ENCODE results near the gene MCCD1. TPM values are rescaled to one million over a fixed set of nuclear protein-coding genes. Genes with fewer than 3 reads are reported as not detected.
A peak's percentile ranks its signal among the peaks of the same experiment; 100 is the strongest.

MCCD1 gene
- polyA plus RNA-seq, 2 of the 4 experiments (the other 2 are of a cell fraction): not detected

DNA sequence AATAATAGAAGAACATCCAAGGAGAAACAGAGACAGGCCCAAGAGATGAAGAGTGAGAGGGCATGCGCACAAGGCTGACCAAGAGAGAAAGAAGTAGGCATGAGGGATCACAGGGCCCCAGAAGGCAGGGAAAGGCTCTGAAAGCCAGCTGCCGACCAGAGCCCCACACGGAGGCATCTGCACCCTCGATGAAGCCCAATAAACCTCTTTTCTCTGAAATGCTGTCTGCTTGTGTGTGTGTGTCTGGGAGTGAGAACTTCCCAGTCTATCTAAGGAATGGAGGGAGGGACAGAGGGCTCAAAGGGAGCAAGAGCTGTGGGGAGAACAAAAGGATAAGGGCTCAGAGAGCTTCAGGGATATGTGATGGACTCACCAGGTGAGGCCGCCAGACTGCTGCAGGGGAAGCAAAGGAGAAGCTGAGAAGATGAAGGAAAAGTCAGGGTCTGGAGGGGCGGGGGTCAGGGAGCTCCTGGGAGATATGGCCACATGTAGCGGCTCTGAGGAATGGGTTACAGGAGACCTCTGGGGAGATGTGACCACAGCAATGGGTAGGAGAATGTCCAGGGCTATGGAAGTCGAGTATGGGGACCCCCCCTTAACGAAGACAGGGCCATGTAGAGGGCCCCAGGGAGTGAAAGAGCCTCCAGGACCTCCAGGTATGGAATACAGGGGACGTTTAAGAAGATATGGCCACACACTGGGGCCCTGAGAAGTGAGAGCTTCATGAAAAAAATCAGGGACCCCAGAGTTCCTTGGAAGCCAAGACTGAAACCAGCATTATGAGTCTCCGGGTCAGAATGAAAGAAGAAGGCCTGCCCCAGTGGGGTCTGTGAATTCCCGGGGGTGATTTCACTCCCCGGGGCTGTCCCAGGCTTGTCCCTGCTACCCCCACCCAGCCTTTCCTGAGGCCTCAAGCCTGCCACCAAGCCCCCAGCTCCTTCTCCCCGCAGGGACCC lies 45.6 kb downstream of the MCCD1 start:
- CTCF ChIA-PET: interaction anchor here (1.0 to 18.3 kb wide), 5 partner anchors 9 to 28 kb away, joined by 3 to 338 read pairs (median 18); partner anchors contain the start of genes ATP6V1G2, NCR3 and NFKBIL1
- Histone ChIP-seq H3K4me1 (no peaks in the 10 kb centered on the region), H3K9me3 (no peaks in the 10 kb centered on the region), H3K4me2 (no peak overlapping the region), H3K4me3 (no peak overlapping the region), H3K27ac (no peak overlapping the region)
- FAIRE-seq (no peak), DNase-seq (ENCODE audit: low read depth in 1 of 2, low spot score in 1 of 2) (no peak), ATAC-seq (peak in 1 of 2 experiments; percentile 17; a peak in 1 of 6 replicates)
- POLR2A ChIA-PET: no interaction called here
- 62% methylated on average over 14 of the region's 14 CpGs for WGBS (ENCODE audit: missing lambda C conversion rate)
- TF ChIP-seq BHLHE40 (IDR thresholded peaks at IDR 0.05; ENCODE audit: low read depth, low read length) (no peak), JUN (IDR thresholded peaks at IDR 0.05) (no peak), FOXS1 (CRISPR knock-in tag; IDR thresholded peaks at IDR 0.05) (no peak), CBX2 (IDR thresholded peaks at IDR 0.05; ENCODE audit: borderline replicate concordance, low read depth) (no peak), ZNF302 (CRISPR knock-in tag; IDR thresholded peaks at IDR 0.05) (no peak), HOXB5 (CRISPR knock-in tag; IDR thresholded peaks at IDR 0.05) (no peak), NR3C1 (IDR thresholded peaks at IDR 0.05) (no peak), CHD4 (IDR thresholded peaks at IDR 0.05; ENCODE audit: borderline replicate concordance) (no peak), CEBPB (IDR thresholded peaks at IDR 0.05) (no peak), MYC (IDR thresholded peaks at IDR 0.05; ENCODE audit: borderline replicate concordance, low read length) (no peak), EHMT2 (IDR thresholded peaks at IDR 0.05; ENCODE audit: low read depth) (no peak), SREBF2 (IDR thresholded peaks at IDR 0.05) (no peak), CHD2 (IDR thresholded peaks at IDR 0.05; ENCODE audit: low read length, partially characterized antibody) (no peak), TFCP2L1 (CRISPR knock-in tag; IDR thresholded peaks at IDR 0.05) (no peak), JUNB (IDR thresholded peaks at IDR 0.05) (no peak), KDM5A (IDR thresholded peaks at IDR 0.05) (no peak), ZSCAN20 (CRISPR knock-in tag; IDR thresholded peaks at IDR 0.05) (no peak)
- TF ChIP-seq, protein P1, sequence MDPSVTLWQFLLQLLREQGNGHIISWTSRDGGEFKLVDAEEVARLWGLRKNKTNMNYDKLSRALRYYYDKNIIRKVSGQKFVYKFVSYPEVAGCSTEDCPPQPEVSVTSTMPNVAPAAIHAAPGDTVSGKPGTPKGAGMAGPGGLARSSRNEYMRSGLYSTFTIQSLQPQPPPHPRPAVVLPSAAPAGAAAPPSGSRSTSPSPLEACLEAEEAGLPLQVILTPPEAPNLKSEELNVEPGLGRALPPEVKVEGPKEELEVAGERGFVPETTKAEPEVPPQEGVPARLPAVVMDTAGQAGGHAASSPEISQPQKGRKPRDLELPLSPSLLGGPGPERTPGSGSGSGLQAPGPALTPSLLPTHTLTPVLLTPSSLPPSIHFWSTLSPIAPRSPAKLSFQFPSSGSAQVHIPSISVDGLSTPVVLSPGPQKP (IDR thresholded peaks at IDR 0.05; ENCODE audit: low read depth, low read length): no peak
- TF ChIP-seq, protein P2, sequence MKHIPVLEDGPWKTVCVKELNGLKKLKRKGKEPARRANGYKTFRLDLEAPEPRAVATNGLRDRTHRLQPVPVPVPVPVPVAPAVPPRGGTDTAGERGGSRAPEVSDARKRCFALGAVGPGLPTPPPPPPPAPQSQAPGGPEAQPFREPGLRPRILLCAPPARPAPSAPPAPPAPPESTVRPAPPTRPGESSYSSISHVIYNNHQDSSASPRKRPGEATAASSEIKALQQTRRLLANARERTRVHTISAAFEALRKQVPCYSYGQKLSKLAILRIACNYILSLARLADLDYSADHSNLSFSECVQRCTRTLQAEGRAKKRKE (CRISPR knock-in tag; IDR thresholded peaks at IDR 0.05; ENCODE audit: low read depth): no peak
- TF ChIP-seq, protein P3, sequence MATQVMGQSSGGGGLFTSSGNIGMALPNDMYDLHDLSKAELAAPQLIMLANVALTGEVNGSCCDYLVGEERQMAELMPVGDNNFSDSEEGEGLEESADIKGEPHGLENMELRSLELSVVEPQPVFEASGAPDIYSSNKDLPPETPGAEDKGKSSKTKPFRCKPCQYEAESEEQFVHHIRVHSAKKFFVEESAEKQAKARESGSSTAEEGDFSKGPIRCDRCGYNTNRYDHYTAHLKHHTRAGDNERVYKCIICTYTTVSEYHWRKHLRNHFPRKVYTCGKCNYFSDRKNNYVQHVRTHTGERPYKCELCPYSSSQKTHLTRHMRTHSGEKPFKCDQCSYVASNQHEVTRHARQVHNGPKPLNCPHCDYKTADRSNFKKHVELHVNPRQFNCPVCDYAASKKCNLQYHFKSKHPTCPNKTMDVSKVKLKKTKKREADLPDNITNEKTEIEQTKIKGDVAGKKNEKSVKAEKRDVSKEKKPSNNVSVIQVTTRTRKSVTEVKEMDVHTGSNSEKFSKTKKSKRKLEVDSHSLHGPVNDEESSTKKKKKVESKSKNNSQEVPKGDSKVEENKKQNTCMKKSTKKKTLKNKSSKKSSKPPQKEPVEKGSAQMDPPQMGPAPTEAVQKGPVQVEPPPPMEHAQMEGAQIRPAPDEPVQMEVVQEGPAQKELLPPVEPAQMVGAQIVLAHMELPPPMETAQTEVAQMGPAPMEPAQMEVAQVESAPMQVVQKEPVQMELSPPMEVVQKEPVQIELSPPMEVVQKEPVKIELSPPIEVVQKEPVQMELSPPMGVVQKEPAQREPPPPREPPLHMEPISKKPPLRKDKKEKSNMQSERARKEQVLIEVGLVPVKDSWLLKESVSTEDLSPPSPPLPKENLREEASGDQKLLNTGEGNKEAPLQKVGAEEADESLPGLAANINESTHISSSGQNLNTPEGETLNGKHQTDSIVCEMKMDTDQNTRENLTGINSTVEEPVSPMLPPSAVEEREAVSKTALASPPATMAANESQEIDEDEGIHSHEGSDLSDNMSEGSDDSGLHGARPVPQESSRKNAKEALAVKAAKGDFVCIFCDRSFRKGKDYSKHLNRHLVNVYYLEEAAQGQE (IDR thresholded peaks at IDR 0.05): no peak

All from A549 (cell line).